Measurements from ENCODE around the gene PLEKHM2.

PLEKHM2 gene

DNA sequence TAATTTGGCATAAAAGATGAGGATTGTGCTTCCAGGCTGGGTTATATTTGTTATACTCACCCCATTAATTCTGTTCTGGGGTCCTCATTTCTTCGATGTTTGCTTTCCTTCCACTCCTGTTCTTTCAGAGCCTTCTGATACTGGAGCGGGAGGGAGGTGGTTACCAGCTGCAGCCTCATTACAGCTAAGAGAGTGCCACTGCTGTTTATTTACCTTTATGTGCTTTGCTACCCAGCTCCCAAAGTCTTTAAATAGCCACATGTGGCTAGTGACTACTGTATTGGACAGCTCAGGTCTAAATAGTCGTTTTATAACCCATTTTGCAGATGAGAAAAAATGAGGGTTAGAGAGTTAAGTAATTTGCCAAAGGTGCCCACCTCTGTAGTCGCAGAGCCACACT is 25.1 kb downstream of the PLEKHM2 start:
- Histone ChIP-seq H3K36me3 (ENCODE audit: control insufficient read depth, insufficient read depth, low read length) (no peaks in the 10 kb centered on the region), H3K9ac (ENCODE audit: low read length) (no peak overlapping the region), H3K27me3 (ENCODE audit: control insufficient read depth, insufficient read depth, low read length) (no peaks in the 10 kb centered on the region), H3K4me1 (ENCODE audit: control insufficient read depth, insufficient read depth, low read length) (peaks cover 4% of the 10 kb centered on the region), H3K27ac (ENCODE audit: low read depth, low read length) (no peak overlapping the region), H3K4me3 (ENCODE audit: low read length) (no peak overlapping the region)

DNA sequence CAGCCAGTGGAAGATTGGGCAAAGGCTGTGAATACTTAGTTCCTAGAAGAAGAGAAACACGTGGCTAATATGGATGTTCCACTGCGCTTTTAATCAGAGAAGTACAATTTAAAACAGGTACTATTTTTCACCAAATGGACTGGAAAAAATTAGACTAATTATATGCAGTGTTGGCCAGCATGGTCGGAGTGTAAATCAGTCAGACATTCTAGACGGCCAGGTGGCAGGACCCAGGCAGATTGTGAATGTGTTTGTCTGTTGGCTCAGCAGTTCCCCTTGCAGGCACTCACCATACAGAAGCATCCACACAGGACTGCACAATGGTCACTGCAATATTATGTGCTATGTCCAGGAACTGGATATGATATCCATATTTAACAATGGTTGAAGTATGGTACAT is 28.0 kb downstream of the PLEKHM2 start:
- Histone ChIP-seq H3K4me3 (ENCODE audit: low read length) (no peak overlapping the region), H3K36me3 (ENCODE audit: control insufficient read depth, insufficient read depth, low read length) (peaks cover 7% of the 10 kb centered on the region), H3K9ac (ENCODE audit: low read length) (no peak overlapping the region), H3K4me1 (ENCODE audit: control insufficient read depth, insufficient read depth, low read length) (peaks cover 13% of the 10 kb centered on the region), H3K27me3 (ENCODE audit: control insufficient read depth, insufficient read depth, low read length) (no peaks in the 10 kb centered on the region), H3K27ac (ENCODE audit: low read depth, low read length) (no peak overlapping the region)

DNA sequence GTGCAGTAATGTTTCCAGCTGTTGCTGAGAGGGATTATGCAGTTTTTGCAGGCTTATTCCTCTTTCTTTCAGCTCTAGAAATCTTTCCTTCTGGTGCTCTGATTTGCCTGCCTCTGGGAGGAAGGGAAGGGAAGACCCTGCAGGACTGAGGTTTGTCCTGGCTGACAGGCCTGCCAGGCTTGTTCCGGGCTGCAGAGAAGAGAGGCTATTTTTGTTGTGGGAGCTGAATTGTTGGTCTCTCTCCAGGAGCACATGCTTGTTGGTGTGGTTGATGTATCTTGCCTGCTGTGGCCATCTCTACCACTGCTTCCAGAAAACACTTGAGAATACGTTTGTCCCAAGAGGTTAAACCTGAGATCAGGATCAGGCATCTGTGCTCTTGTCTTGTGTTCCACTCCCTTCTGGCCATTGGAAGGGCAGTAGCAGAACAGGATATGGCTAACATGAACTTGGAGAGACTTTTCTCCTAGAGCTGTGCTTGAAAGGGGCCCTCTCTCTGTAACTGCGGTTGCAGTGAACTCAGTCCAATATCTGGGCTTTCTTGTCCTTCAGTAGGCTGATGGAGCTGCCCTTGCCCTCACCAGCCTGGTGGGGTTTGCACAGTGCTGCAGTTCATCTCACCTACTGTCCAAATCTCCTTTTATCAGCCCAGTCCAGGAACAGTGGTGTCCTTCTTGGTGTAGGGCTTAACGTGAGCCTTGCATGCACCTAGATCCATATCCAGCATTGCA is 30.5 kb downstream of the PLEKHM2 start:
- peaks cover 18% of the 10 kb centered on the region for H3K36me3 ChIP-seq (ENCODE audit: control insufficient read depth, insufficient read depth, low read length)
- no peak overlapping the region for H3K9ac ChIP-seq (ENCODE audit: low read length)
- peaks cover 23% of the 10 kb centered on the region for H3K4me1 ChIP-seq (ENCODE audit: control insufficient read depth, insufficient read depth, low read length)
- H3K27me3 ChIP-seq (ENCODE audit: control insufficient read depth, insufficient read depth, low read length) = no peaks in the 10 kb centered on the region
- H3K27ac ChIP-seq (ENCODE audit: low read depth, low read length) = peak overlapping the region; percentile 60
- no peak overlapping the region for H3K4me3 ChIP-seq (ENCODE audit: low read length)

DNA sequence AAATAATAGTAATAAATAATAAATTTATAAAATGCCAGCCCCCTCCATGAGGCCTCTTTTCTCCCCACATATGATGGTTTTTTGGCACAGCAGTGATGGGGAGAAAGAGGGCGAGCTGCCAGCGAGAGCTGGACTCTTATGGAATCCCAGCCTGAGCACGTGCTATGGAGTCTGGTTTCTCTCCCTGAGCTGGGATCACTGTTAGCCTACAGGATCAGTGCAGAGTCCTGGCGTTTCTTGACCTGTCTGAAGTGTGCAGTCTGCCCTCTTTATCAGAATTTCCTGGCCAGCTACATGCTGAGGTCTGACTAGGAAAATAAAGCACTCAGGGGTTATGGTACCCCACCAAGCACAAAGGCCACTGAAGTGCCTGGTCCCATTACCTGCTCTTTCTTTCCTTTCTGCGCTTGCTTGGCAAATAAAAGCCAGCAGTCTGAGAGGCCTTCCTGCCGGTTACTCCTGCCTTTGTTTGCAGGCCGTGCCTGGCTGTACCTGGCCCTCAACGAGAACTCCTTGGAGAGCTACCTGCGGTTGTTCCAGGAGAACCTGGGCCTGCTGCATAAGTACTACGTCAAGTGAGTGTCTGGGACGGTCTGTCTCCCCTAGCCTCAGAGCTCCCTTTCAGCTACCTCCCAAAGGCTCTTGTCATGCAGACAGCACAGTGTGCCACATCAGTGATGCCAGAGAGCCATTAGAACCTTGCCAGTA is 33.5 kb downstream of the PLEKHM2 start:
- Histone ChIP-seq H3K4me1 (ENCODE audit: control insufficient read depth, insufficient read depth, low read length) (peaks cover 23% of the 10 kb centered on the region), H3K4me3 (ENCODE audit: low read length) (no peak overlapping the region), H3K9ac (ENCODE audit: low read length) (no peak overlapping the region), H3K36me3 (ENCODE audit: control insufficient read depth, insufficient read depth, low read length) (peaks cover 31% of the 10 kb centered on the region), H3K27me3 (ENCODE audit: control insufficient read depth, insufficient read depth, low read length) (no peaks in the 10 kb centered on the region), H3K27ac (ENCODE audit: low read depth, low read length) (peak overlapping the region; percentile 68)

DNA sequence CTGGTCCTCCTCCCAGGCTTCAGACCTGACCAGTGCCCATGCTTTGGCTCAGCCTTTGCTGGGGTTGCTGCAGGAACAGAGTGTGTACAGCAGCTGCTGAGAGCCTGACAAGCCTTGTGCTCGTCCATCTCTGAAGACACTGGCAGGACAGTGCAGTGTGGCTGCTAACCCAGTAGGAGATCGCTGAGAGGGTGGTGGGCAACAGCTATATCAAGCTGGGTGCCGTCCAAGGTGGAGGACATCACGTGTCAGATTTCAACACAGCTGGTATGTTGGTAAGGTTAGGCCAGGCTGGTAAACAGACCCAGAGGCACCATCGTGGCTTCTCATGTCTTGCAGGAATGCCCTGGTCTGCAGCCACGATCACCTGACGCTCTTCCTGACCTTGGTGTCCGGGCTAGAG is 34.1 kb downstream of the PLEKHM2 start:
- Histone ChIP-seq H3K27me3 (ENCODE audit: control insufficient read depth, insufficient read depth, low read length) (no peaks in the 10 kb centered on the region), H3K27ac (ENCODE audit: low read depth, low read length) (peak overlapping the region; percentile 68), H3K36me3 (ENCODE audit: control insufficient read depth, insufficient read depth, low read length) (peaks cover 35% of the 10 kb centered on the region), H3K4me1 (ENCODE audit: control insufficient read depth, insufficient read depth, low read length) (peaks cover 27% of the 10 kb centered on the region), H3K4me3 (ENCODE audit: low read length) (no peak overlapping the region), H3K9ac (ENCODE audit: low read length) (no peak overlapping the region)

DNA sequence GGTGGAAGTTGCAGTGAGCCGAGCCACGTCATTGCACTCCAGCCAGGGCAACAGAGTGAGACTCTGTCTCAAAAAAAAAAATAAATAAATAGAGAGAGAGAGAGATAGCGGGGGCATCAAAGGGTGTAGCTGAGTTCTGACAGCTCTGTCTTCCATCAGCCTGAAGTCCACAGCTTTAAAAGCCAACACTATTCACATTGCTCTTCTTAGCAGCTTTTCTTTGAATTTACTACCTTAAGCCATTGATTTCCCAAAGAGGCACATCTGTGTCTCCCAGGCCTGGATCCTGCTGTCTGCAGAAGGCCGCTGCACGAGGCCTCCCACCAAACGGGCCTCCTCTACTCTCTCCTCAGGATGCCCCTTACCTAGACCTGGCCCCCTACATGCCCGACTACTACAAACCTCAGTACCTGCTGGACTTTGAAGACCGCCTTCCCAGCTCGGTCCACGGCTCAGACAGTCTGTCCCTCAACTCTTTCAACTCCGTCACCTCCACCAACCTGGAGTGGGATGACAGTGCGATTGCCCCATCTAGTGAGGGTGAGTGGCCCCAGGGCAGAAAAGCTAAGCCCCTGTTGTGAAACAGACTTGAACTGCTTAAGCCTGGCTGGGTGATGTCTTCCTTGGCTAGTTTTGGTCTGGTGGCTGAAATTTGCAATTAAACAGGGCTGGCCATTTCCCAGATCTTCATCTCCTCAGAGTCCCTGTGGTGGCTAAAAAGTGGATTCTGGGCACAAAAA is 35.4 kb downstream of the PLEKHM2 start:
- H3K9ac ChIP-seq (ENCODE audit: low read length) = no peak overlapping the region
- no peak overlapping the region for H3K4me3 ChIP-seq (ENCODE audit: low read length)
- H3K27me3 ChIP-seq (ENCODE audit: control insufficient read depth, insufficient read depth, low read length) = no peaks in the 10 kb centered on the region
- H3K27ac ChIP-seq (ENCODE audit: low read depth, low read length) = no peak overlapping the region
- H3K36me3 ChIP-seq (ENCODE audit: control insufficient read depth, insufficient read depth, low read length) = peaks cover 35% of the 10 kb centered on the region
- peaks cover 23% of the 10 kb centered on the region for H3K4me1 ChIP-seq (ENCODE audit: control insufficient read depth, insufficient read depth, low read length)

DNA sequence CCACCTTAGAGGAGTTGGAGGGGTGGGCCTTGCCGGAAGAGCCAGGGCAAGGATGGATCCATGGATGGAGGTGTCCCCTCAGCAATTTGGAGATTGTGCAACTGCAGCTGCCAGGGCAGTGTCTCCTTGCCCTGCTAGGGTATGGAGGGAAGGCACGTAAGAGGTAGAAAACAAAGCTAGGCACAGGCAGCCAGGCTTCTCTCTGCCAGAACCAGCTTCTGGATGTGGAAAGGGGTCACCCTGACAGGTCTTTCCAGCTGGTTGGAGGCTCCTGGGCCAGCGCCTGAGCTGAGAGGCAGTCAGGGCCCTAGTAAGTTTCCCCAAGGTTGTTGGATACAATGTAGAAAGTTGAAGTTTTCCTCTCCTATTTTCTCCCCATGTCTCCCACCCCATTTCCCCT is 36.7 kb downstream of the PLEKHM2 start:
- Histone ChIP-seq H3K9ac (ENCODE audit: low read length) (no peak overlapping the region), H3K36me3 (ENCODE audit: control insufficient read depth, insufficient read depth, low read length) (peaks cover 35% of the 10 kb centered on the region), H3K4me1 (ENCODE audit: control insufficient read depth, insufficient read depth, low read length) (peaks cover 14% of the 10 kb centered on the region), H3K4me3 (ENCODE audit: low read length) (no peak overlapping the region), H3K27me3 (ENCODE audit: control insufficient read depth, insufficient read depth, low read length) (no peaks in the 10 kb centered on the region), H3K27ac (ENCODE audit: low read depth, low read length) (no peak overlapping the region)

DNA sequence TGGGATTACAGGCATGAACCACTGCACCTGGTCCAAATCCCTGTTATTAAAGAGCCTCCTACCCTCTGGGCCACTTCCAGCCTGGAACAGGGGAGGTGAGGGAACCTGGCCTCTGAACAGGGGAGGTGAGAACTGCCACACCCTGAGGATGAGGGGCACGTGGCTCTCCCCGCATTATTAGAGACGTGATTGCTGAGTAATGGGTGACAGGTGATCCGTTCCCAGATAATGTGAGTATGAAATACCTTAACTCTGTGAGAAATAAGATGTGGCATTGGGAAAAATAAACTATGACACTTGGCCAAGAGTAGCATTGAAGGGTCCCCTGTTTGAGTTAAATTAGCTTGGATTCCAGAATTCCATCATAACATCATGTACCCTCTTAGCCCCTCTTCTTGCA is 38.3 kb downstream of the PLEKHM2 start:
- Histone ChIP-seq H3K27ac (ENCODE audit: low read depth, low read length) (no peak overlapping the region), H3K36me3 (ENCODE audit: control insufficient read depth, insufficient read depth, low read length) (peaks cover 35% of the 10 kb centered on the region), H3K4me1 (ENCODE audit: control insufficient read depth, insufficient read depth, low read length) (peaks cover 14% of the 10 kb centered on the region), H3K27me3 (ENCODE audit: control insufficient read depth, insufficient read depth, low read length) (no peaks in the 10 kb centered on the region), H3K9ac (ENCODE audit: low read length) (no peak overlapping the region), H3K4me3 (ENCODE audit: low read length) (no peak overlapping the region)

DNA sequence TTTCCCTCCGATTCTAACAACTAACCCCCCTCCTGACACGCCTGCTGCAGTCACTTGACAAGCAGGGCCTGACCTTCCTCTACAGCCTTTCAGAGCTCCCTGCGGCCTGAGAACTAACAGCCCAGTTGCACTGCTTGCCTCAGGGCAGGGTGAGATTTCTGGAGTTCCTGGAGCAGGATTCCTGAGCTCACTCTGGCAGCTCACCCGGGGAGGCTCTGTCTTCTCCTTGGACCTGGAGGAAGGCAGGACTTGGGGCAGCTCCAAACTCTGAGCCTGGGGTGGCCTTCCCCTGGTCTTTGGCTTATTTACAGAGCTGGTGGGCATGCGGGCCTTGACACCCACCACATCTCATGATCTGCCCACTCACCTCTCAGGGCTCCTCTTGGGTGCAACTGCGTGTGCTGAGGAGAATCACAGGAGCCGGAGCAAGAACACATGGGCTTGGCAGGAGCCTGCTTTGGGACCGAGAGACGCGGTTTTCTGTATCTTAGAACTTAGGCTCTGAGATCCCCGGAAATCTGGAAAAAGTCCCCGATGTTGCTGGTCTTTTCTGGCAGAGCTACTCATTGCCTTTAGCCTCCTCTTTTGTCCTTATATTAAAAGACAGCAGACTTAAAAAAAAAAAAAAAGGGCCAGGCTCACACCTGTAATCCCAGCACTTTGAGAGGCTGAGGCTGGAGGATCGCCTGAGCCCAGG is 38.9 kb downstream of the PLEKHM2 start:
- Histone ChIP-seq H3K27me3 (ENCODE audit: control insufficient read depth, insufficient read depth, low read length) (no peaks in the 10 kb centered on the region), H3K36me3 (ENCODE audit: control insufficient read depth, insufficient read depth, low read length) (peaks cover 36% of the 10 kb centered on the region), H3K27ac (ENCODE audit: low read depth, low read length) (no peak overlapping the region), H3K4me1 (ENCODE audit: control insufficient read depth, insufficient read depth, low read length) (peaks cover 8% of the 10 kb centered on the region), H3K4me3 (ENCODE audit: low read length) (no peak overlapping the region), H3K9ac (ENCODE audit: low read length) (no peak overlapping the region)

DNA sequence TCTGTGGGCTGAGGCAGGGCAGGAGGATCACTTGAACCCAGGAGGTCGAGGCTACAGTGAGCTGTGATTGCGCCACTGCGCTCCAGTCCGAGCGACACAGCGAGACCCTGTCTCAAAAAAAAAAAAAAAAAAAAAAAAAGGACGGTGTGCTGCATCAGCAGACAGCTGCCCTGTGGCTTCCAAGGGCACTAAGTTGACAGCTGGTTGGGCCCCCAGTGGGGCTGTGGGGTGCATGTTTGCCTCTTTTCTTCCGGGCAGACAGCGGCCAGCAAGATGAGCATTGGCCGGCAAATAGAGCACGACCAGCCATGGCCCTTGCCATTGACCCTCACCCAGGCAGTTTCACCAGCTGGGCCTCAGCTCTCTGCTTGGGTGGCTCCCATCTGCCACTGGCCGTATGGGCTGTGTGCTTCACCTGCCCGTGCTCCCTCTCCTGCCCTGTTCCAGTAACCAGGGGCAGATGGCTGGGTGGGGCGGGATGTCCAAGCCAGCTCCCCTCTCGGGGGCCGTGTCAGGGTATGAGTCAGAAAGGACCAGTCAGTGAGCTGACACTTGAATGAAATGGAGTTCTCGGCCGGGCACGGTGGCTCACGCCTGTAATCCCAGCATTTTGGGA is 39.6 kb downstream of the PLEKHM2 start:
- peaks cover 4% of the 10 kb centered on the region for H3K4me1 ChIP-seq (ENCODE audit: control insufficient read depth, insufficient read depth, low read length)
- no peak overlapping the region for H3K4me3 ChIP-seq (ENCODE audit: low read length)
- H3K27me3 ChIP-seq (ENCODE audit: control insufficient read depth, insufficient read depth, low read length) = no peaks in the 10 kb centered on the region
- H3K36me3 ChIP-seq (ENCODE audit: control insufficient read depth, insufficient read depth, low read length) = peaks cover 40% of the 10 kb centered on the region
- H3K27ac ChIP-seq (ENCODE audit: low read depth, low read length) = no peak overlapping the region
- H3K9ac ChIP-seq (ENCODE audit: low read length) = no peak overlapping the region

DNA sequence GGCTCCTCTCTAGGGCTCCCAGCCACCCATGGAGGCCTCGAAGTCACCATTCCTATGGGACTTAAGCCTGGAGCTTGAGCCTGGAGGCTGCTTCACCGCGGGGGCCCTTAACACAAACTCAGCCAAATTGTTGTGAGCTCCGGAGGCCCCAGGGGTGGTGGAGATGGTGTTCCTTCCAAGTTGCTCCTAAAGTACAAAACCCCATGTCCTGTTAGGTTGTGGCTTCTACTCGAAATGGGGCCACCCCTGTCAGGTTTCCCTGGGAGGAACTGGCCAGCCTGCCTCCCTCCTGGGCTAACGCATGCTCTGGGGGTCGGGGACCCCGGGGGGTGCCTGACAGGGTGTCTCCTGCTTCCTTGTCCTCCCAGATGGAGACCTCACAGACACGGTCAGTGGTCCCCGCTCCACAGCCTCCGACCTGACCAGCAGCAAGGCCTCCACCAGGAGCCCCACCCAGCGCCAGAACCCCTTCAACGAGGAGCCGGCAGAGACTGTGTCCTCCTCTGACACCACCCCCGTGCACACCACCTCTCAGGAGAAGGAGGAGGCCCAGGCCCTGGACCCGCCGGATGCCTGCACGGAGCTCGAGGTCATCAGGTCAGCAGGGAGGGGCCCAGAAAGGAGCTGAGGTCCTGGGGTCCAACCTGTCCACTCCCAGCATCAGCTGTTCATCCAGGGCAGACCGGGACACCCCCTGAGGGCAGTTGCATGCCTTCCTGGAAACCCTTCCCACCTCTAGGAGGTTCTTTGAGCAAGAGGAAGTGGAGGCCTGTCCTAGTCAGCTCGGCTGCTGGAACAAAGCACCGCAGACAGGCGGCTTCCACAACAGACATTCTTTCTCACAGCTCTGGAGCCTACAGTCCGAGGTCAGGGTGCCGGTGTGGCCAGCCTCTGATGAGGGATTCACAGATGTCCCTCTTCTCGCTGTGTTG is 41.1 kb downstream of the PLEKHM2 start:
- Histone ChIP-seq H3K36me3 (ENCODE audit: control insufficient read depth, insufficient read depth, low read length) (peaks cover 35% of the 10 kb centered on the region), H3K4me3 (ENCODE audit: low read length) (no peak overlapping the region), H3K27ac (ENCODE audit: low read depth, low read length) (no peak overlapping the region)

More for the DNA sequence above, 41.1 kb downstream of the PLEKHM2 start:
- no peak overlapping the region for H3K9ac ChIP-seq (ENCODE audit: low read length)
- H3K27me3 ChIP-seq (ENCODE audit: control insufficient read depth, insufficient read depth, low read length) = no peaks in the 10 kb centered on the region
- peaks cover 4% of the 10 kb centered on the region for H3K4me1 ChIP-seq (ENCODE audit: control insufficient read depth, insufficient read depth, low read length)

Data from rectal smooth muscle tissue (tissue), 1 donor.